Hematopoietic multipotent progenitor cell treated with erythropoietin and hydrocortisone succinate and interleukin-3 and kit ligand, for 15 days (in vitro differentiated cells): ENCODE results near the gene SCRN1.

ENCODE experiments used
- DNase-seq: peaks from one replicate; pipeline ENCODE4 v3.0.0-alpha.2; 2015; ENCODE audit warnings: low spot score

The SCRN1 gene

DNA sequence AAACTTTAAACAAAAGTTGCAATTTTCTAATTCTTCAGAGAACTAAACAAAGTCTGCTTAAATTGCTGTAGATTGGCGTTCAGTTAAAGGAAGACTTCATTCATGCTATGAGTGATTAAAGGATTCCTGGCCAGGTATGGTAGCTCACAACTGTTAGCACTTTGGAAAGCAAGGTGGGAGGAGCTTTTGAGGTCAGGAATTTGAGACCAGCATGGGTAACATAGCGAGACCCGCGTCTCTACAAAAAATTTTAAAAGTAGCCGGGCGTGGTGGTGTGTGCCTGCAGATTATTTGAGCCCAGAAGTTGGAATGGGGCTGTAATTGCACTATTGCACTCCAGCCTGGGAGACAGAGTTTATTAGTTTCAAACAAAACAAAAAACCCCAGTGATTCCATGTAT is 13.5 kb upstream of the SCRN1 start:
- no peak for DNase-seq

DNA sequence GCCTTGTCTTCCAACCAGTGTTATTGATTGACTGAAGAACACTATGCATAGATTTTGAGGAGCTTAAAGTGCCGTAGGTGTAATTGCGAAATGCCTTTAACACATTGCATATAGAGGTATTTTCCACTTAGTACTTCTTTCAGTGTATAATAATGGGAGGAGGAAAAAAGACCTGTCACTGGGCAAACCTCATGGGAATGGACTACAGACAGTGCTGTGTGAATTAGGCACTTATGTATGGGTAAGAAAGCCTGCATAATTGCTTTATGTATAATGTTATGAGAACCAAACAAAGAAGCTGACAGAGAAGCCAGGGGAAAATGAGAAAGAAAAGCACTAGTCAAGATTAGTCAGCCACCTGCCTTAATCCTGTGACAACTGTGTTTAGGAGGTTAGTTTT is 12.4 kb upstream of the SCRN1 start:
- DNase-seq: no peak

DNA sequence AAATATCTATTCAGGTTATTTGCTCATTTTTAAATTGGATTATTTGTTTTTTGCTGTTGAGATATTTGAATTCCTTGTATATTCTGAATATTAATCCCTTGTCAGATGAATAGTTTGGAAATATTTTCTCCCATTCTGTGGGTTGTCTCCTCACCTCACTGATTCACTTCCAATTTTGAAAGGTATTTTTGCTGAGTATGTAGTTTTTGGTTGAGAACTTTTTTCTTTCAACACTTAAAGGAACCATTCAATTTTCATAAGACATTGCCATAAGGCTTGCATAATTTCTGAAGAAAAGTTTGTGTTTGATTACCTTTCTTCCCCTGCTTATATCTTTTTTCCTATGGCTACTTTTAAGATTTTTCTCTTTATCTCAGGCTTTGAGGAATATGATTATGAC is 8.9 kb upstream of the SCRN1 start:
- no peak for DNase-seq

DNA sequence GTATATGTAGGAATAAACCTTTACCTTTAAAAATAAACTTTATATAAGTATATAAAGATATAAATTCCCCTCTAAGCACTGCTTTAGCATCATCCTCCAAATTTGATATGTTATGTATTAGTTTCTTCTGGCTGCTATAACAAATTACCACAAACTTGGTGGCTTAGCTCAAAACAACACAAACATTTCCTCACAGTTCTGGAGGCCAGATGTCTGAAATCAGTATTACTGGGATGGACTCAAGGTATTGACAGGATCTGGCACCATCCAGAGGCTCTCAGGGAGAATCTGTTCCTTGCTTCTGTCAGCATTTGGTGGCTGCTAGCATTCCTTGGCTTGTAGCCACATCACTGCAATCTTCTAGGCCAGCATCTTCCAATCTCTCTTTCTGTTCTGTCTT is 6.7 kb upstream of the SCRN1 start:
- no peak for DNase-seq

DNA sequence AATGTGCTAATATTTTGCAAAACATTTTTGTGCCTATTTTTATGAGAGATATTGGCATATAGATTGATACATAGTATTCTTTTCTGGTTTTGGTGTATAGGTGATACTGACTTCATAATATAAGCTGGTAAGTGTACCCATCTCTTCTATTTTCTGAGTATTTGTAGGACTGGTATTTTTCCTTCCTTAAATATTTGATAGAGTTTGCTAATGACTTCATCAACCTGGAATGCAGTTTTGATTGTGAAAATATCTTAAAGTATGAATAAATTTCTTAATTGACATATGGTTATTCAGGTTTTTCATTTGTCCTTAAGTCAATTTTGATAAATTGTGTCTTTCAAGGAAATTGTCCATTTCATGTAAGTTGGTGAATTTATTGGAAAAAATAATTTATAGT is 6.1 kb upstream of the SCRN1 start:
- no peak for DNase-seq

DNA sequence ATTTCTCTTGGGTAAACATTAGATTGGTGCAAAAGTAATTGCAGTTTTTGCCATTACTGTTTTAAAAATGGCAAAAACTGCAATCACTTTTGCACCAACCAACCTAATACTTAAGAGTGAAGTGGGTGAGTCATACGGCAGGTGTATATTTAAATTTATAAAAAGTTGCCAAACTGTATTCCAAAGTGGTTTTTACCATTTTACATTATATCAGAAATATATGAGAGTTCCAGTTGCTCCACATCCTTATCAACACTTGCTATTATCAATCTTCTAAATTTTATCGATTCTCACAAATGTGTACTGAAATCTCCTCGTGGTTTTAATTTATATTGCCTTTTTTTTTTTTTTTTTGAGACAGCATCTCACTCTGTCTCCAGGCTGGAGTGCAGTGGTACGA is 3.5 kb upstream of the SCRN1 start:
- DNase-seq: no peak

DNA sequence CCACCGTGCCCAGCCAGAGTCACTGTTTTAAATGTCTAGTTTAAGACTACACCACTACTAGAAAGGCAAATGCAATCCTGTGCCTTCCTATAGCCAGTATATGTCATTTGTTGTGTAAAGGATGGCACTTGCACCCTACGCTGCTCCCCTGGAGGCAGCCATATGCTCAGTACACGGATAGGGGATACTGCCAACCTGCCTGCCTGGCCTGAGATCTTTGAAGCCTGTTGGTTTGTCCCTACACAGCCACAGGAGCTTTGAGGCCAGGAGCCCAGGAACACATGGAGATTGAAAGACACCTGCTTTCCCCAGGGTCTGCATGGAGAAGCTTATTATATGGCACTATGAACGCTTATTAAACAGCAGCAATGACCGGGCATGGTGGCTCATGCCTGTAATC is 2.3 kb upstream of the SCRN1 start:
- no peak for DNase-seq

DNA sequence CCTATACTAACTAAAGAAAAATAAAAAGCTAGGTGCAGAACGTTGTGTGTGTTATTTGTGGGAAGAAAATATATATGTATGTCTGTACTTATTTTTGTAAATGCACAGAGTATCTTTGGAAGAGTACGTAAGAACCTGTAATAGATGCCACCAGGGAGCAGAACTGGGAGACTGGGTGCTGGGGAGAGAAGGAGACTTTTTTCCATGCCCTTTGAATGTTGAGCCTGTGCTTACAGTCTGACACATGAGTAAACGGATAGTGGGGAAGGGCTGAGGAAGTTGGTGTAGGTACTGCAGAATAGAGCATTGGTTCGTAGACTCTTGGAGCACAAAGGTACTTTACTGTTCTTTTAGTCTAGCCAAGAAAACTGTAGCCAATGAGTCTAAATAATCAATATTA is 1.3 kb upstream of the SCRN1 start:
- no peak for DNase-seq

DNA sequence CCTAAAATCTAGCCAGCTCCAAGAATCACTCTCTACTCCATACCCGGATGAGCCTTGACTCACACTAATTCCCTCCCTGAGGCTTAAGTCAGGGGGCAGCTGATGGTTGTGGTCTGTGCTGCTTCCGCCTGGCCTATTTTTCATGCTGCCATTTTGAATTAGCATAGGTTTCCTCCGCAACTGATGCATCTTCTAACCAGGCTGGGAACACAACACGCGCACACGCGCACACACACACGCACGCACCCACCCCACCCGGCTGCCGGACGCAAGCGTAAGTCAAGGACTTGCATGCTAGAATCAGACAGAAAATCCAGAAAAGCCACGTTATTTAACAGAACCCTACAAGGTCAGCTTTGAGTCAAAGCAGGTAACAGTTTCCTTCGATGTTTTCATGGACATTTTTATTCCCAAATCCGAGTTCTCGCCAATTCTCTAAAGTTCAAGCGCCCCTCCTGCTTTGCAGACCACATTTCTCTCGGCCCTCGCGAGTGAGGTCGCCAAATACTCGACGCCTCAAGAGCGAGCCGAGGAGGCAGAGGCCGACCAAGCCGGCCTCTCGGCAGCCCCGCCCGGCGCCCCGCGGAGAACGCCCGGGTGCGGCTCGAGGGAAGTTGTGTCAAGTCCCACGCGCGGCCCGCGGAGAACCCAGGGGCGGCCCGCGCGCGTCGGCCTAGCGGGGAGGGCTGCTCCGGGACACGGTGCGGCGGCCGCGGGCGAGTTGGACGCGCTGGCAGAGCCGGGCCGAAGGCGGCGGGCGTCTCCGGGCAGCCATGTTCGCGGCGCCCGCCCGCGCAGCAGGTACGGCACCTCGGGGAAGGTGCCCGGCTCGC is 961 bp downstream of the SCRN1 start:
- DNase-seq: peak; percentile 19

DNA sequence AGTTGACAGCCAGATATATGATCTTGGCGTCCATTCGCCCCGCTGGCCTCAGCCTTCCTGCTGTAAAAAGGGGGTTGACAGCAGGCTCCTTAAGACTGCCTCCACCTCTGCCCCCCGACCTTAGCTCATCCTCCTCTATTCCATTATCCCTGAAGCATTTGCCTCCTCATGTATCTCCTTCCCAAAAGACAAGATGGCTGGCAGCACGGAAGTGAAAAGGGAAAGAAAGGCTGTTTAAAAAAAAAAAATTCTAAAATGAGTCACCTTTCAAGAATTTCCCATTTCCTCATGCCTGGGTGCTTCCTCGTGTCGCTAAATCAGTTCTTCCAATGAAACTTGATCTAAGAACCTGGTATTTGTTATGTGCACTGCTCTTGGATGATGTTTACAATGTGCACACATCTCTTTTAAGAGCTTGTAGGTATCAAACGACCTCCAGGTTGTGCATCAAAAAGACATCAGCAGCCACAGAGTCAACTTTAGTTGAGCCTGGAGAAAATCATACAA is 1.7 kb downstream of the SCRN1 start:
- no peak for DNase-seq

DNA sequence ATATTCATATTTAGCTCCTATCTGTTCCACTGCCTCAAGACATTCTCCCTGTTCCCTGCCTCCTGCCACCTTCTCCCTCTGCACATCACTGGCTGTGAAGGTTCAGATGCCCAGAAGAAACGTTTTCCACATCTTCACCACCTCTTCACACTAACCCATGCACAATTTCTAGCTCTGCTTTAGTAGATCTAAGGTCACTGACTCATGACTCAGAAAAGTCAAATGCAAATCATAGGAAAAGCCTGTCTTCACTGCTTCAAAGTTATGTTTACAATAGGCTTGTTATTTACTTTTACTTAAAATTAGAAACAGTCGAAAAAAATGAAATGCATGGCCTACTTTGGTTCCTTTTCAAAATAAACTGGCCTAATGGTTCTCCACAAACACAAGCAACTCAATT is 2.5 kb downstream of the SCRN1 start:
- no peak for DNase-seq

DNA sequence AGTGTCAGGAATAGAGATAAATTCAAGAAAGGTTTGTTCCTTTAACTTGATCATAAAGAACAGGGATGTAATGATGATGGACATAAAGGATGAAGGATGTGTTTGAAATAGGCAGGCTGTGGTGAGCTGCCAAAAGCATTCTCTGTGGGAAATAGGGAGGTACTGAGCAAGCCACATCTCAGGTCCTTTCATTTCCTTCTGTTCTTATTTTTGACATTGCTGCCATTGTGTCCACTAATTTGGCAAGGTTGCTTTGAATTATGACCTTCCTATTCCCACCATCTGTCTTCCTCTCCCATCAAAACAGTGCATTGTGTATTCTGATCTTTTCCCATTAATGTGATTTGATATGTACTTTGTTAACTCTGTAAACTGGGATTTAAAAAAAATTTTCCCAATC is 9.4 kb downstream of the SCRN1 start:
- DNase-seq: no peak

DNA sequence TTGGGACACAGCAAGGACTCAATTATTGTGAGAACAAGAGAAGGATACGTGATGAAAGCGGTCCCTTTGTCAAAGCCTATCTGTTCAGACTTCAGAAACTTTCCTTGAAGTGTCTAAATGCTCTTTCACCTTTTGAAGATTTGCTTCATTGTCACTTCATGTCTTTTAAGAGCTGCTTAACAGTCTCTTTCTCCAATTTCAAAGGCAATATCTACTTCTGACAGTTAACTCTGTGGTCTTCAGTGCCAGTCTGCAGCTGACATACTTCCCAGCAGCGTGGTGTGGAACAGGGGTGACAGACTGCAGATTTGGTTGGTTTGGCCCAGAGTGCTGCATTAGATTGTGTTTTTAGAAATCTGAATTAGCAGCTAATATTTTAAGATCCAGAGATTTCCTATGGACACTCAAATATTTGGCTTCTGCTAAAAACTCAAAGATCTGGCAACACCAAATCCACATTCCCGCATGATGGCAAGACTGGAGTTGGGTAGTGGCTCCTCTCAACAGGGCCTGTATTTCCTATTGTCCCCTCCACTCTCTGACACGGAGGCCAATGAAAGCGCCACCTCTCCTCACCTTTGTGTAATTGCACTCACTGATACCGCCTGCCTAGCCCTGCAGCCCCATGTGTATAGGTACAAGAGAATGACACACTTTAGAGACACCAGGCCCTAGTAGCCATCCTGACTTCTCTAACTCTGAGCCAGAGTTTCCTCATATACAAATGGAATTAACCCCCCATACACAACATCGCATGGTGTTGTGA is 11.5 kb downstream of the SCRN1 start:
- DNase-seq: no peak

DNA sequence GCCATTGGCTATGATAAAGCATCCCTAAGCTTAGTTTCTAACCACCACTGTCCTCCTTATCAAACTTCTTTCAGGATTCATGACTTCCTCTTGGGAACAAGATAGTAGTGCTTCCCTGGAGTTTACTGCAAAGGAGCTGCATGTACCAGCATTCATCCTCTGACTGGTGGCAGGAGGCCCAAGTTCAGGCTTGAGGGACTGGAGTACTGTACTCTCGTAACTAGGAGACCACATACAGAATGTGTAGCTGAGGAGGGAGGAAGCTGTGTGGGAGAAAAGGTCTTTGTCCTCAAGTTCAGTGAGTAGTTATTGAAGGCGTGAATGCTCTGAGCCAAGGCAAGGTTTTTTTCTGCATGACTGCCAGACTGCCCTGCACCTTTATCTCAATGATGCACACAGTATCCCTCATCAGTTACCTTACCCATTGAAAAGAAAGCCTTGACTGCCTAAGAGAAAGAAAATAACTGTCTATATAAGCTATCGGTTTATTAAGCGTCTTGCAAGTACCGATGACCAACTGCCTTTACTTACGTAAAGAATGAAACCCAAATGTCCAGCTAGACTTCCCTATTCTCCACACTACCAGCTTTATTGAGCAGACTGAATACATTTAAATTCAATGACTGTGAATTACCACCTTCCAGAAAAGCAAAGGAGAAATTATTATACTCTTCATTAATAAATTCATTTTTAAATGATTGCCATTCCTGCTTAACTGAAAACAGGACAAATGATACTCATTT is 12.8 kb downstream of the SCRN1 start:
- DNase-seq: no peak

DNA sequence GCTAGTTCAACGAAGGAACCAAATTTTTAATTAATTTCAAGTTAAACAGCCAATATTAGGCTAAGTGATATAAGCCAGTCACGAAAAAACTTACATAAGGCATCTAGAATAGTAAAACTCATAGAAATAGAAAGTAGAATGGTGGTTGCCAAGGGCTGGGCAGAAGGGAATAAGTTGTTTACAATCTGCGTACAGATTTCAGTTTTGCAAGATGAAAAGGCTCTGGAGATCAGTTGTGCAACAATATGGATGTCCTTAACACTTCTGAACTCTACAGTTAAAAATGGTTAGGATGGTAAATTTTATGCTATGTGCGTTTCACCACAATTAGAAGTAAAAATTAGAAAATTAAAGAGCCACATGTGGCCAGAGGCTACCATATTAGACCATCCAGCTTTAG is 13.3 kb downstream of the SCRN1 start:
- DNase-seq: no peak

DNA sequence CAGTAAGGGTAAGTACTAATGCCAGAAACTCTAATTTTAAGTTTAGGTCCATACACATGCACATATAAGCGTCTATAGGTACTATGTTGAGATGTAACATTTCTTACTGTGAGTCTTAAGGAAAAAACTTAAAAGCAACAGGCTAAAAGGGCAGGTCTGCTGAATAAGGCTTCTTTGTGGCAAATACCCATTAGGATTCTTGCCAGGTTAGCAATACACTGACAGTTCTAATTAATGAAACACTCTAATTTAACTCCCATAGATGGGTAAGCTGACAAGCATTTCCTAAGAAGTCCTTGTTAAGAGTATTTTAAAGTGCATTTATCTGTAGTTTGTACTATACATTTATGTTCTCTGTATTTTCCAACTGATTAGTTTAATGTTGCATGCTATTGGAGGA is 14.0 kb downstream of the SCRN1 start:
- no peak for DNase-seq

DNA sequence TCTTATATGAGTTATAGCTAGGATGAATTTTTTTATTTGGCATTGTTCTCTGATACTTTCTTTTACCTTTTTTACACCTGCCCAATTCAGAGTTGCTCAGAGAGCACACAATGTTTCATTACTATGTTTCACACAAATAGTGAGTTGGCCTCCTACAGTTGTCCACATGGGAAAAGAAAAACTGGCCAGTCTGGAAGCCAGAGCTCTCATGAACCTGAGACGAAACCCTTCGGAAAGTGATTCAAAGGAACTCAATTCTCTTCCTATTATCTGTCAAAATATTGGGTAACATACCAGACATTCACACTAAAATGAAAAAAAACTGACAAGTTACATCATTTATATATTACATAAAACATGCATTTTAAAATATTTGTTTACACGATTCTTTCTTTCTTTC is 15.3 kb downstream of the SCRN1 start:
- DNase-seq: no peak

DNA sequence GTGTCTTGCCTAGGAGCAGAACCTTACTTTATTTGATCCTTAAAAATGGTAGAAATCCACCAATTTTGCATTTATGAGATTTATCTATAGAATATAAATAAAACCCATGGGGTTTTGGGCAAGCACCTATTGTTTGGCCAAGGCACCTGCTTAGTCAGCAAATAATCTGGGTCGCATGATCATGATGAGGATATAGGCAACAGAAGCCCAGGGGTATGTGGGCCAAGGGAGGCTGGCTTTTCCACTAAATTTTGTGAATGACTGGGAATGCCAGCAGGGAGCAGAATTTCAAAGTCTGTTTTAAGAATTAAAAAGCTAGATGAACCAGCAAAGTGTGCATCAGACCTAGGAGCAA is 17.3 kb downstream of the SCRN1 start:
- no peak for DNase-seq

DNA sequence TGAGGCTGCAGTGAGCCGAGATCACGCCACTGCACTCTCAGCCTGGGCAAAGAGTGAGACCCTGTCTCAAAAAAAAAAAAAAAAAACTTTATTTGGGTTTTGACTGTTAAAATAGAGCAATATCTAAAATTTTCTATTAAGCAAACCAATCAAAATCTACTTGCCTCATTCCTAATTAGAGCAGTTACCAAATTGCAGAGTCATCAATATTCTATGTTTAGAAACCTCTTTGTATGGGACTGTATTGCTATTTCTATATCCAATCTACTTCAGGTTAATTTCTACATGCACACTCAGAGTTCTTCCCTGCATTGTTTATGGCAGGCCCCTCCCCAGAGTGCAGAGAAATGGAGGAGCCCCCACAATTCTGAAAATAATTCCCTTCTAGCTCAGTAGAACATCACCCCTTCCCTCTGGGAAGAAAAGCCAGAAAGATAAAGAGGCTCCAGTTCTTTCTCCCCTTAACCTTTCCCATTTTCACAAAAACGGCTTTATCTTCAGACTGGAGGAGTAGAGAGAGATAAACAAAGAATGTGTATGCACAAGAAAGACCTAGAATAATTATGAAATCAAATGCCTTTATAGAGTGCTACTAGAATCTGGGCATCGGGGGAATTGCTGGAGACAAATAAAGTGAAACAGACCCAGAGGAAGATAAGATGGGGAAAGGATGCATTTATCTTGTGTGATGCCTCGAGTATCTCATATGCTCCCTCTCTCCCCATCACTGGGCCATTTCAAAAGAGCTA is 17.9 kb downstream of the SCRN1 start:
- no peak for DNase-seq

DNA sequence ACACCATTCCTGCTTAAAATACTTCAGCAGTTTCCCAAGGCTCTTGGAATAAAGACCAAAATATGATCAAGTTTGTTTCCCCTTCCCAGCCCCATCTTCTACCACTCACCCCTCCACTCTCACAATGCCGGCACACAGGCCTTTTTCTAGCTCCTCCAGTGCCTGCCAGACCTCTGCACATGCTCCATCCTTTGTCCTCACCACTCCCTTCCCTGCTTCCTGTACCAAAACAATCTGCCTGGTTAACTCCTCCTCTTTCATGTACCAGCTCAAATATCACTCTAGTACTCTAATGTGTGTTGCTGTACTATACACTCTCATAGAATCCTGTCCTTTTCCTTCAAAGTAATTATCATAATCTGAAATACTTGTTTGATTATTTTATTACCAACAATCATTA is 19.4 kb downstream of the SCRN1 start:
- DNase-seq: no peak

DNA sequence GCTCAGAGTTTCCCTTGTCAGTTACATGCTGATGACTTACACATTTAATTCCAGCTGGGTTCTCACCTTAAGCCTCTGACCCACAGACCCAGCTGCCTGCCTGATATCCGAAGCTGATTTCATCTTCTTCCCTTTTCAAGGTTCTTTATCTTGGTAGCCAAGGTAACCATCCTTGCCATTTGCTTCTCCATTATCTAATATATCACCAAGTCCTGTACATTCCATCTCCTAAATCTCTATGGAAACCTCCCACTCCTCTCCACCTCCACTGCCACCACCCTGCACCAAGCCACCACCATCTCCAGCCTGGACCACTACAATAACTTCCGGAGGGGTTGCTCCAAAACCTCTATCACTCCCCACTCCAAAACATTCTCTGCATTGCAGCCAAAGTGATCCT is 19.9 kb downstream of the SCRN1 start:
- DNase-seq: no peak
